ENCODE measurements around the gene PACS2. TPM values are rescaled to one million over a fixed set of nuclear protein-coding genes. Genes with fewer than 3 reads are reported as not detected.
"Not testable (repeated sequence)": the region's sequence is repeated elsewhere in the genome, so short reads cannot be mapped to it uniquely, and the experiment has no call there.

The PACS2 gene
- total RNA-seq, 1 experiment from 2014 or later, result 57.7 TPM

DNA sequence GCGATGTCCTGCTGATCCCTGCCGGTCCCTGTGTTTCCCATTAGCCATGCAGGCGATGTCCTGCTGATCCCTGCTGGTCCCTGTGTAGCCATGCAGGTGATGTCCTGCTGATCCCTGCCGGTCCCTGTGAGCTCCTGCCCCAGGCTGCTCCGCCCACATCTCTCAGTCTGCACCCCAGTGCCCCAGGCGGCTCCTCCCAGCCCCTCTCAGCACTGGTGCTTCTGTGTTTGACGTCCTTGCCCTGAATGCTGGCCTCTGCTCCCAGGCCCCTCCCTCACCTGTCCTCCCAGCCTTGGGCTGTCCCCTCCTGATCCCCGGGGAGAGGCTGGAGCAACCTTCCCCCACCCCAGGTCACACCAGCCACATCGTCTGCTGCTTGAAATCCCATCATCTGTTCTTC lies 42.4 kb downstream of the PACS2 start:
- ChIA-PET CTCF (no interaction called here), POLR2A (interaction anchor here (0.6 kb wide), 1 partner anchor 353 kb away, joined by 3 read pairs; no protein-coding TSS in a partner anchor)
- BruUV-seq (replicated peaks), result no TSS peak
- H3K4me1 Mint-ChIP-seq (ENCODE audit: insufficient read depth, unreplicated experiment), result no peaks in the 10 kb centered on the region
- no peaks in the 10 kb centered on the region for H3K9me3 Mint-ChIP-seq (ENCODE audit: unreplicated experiment)
- H3K27ac Mint-ChIP-seq (ENCODE audit: low read depth, unreplicated experiment), result no peak overlapping the region
- no peak overlapping the region for H3K4me3 Mint-ChIP-seq (ENCODE audit: unreplicated experiment)
- DNase-seq (ENCODE audit: unreplicated experiment), result no peak
- intact Hi-C loops (cut with micrococcal nuclease), result no loop called here
- TF ChIP-seq, protein P1, sequence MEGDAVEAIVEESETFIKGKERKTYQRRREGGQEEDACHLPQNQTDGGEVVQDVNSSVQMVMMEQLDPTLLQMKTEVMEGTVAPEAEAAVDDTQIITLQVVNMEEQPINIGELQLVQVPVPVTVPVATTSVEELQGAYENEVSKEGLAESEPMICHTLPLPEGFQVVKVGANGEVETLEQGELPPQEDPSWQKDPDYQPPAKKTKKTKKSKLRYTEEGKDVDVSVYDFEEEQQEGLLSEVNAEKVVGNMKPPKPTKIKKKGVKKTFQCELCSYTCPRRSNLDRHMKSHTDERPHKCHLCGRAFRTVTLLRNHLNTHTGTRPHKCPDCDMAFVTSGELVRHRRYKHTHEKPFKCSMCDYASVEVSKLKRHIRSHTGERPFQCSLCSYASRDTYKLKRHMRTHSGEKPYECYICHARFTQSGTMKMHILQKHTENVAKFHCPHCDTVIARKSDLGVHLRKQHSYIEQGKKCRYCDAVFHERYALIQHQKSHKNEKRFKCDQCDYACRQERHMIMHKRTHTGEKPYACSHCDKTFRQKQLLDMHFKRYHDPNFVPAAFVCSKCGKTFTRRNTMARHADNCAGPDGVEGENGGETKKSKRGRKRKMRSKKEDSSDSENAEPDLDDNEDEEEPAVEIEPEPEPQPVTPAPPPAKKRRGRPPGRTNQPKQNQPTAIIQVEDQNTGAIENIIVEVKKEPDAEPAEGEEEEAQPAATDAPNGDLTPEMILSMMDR (IDR thresholded peaks at IDR 0.05; ENCODE audit: unreplicated experiment), result no peak
- H3K27me3 Mint-ChIP-seq (ENCODE audit: insufficient read depth, unreplicated experiment), result no peaks in the 10 kb centered on the region
- H3K36me3 Mint-ChIP-seq (ENCODE audit: insufficient read depth, unreplicated experiment), result peaks cover 37% of the 10 kb centered on the region

DNA sequence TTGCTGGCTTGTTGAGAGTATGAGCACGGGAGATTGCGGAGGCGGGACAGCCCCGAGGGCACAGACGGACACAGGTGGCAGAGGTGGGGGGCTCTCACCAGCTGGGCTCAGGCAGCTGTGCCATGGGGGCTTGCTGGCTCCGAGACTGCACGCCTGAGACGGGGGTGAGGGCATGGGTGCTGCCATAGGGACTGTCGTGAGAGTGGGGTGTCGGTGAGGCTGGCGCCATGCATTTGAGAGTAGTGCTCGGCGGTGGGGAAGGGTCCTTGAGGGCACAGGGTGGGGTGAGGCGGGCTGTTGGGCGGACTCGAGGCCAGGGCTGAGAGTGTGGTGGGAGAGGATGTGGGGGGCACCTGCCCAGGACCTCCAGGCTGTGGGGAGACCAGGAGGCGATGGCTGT lies 43.1 kb downstream of the PACS2 start:
- intact Hi-C loops (cut with micrococcal nuclease), result no loop called here
- POLR2A ChIA-PET, result no interaction called here
- Mint-ChIP-seq H3K4me3 (ENCODE audit: unreplicated experiment) (no peak overlapping the region), H3K9me3 (ENCODE audit: unreplicated experiment) (no peaks in the 10 kb centered on the region), H3K36me3 (ENCODE audit: insufficient read depth, unreplicated experiment) (peaks cover 35% of the 10 kb centered on the region), H3K27me3 (ENCODE audit: insufficient read depth, unreplicated experiment) (no peaks in the 10 kb centered on the region), H3K4me1 (ENCODE audit: insufficient read depth, unreplicated experiment) (no peaks in the 10 kb centered on the region), H3K27ac (ENCODE audit: low read depth, unreplicated experiment) (no peak overlapping the region)
- CTCF ChIA-PET, result no interaction called here
- BruUV-seq (replicated peaks), result no TSS peak
- TF ChIP-seq, protein P1 (IDR thresholded peaks at IDR 0.05; ENCODE audit: unreplicated experiment), result no peak
- DNase-seq (ENCODE audit: unreplicated experiment), result no peak

DNA sequence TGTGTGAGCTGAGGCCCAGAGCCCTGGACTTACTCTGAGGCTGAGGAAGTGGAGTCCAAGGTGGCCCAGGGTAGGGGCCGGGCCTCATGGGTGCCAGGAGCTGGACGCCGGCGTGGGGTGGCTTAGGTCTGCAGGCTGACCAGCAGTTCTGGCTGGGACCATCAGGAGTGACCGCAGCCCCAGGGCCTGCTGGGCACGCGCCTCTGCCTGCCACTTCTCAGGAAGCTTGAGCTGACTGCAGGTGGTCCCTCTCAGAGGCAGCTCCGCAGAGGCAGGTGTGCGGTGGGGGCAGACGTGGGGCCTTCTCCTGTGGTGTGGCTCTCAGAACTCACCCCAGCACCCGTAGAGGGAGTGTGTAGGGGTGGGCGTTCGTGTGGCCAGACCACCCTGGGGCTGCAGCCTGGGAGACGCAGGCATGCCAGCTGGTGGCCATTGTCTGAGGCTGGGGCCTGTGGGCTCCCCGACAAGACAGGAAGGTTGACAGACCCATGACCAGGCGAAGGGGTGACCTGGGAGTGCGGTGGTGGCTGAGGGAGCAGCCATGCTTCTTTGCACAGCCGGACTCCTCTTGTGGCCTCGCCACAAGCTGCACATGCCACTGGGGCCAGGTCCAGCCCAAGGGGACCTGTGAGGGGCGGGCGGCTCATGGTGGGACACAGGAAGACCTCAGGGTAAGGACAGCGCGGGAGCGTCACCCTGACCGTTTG lies 43.7 kb downstream of the PACS2 start:
- Mint-ChIP-seq H3K4me1 (ENCODE audit: insufficient read depth, unreplicated experiment) (no peaks in the 10 kb centered on the region), H3K9me3 (ENCODE audit: unreplicated experiment) (no peaks in the 10 kb centered on the region), H3K36me3 (ENCODE audit: insufficient read depth, unreplicated experiment) (peaks cover 35% of the 10 kb centered on the region), H3K27ac (ENCODE audit: low read depth, unreplicated experiment) (no peak overlapping the region), H3K4me3 (ENCODE audit: unreplicated experiment) (no peak overlapping the region), H3K27me3 (ENCODE audit: insufficient read depth, unreplicated experiment) (no peaks in the 10 kb centered on the region)
- CTCF ChIA-PET, result no interaction called here
- TF ChIP-seq, protein P1 (IDR thresholded peaks at IDR 0.05; ENCODE audit: unreplicated experiment), result no peak
- intact Hi-C loops (cut with micrococcal nuclease), result no loop called here
- no peak for DNase-seq (ENCODE audit: unreplicated experiment)
- BruUV-seq (replicated peaks), result no TSS peak
- POLR2A ChIA-PET, result no interaction called here

DNA sequence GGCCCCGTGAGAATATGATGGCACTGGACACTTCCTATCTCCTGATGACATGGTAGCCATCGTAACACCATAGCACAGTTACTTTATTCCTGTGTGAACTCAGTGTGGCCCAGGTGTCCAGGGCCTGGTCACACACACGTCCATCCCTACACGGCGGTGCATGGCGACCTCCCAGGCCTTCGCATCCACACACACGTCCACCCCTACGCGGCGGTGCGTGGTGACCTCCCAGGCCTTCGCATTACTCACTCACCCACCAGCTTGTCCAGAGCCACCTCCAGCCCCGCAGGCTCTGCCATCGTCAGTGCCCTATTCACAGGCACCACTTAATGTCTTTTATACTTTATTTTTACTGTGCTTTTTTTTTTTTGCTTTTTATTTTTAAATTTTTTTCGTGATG lies 44.4 kb downstream of the PACS2 start:
- intact Hi-C loops (cut with micrococcal nuclease), result no loop called here
- no peak for DNase-seq (ENCODE audit: unreplicated experiment)
- BruUV-seq (replicated peaks), result no TSS peak
- no peaks in the 10 kb centered on the region for H3K9me3 Mint-ChIP-seq (ENCODE audit: unreplicated experiment)
- peaks cover 35% of the 10 kb centered on the region for H3K36me3 Mint-ChIP-seq (ENCODE audit: insufficient read depth, unreplicated experiment)
- TF ChIP-seq, protein P1 (IDR thresholded peaks at IDR 0.05; ENCODE audit: unreplicated experiment), result no peak
- no peaks in the 10 kb centered on the region for H3K4me1 Mint-ChIP-seq (ENCODE audit: insufficient read depth, unreplicated experiment)
- H3K27me3 Mint-ChIP-seq (ENCODE audit: insufficient read depth, unreplicated experiment), result no peaks in the 10 kb centered on the region
- ChIA-PET CTCF (no interaction called here), POLR2A (no interaction called here)
- no peak overlapping the region for H3K4me3 Mint-ChIP-seq (ENCODE audit: unreplicated experiment)
- no peak overlapping the region for H3K27ac Mint-ChIP-seq (ENCODE audit: low read depth, unreplicated experiment)

DNA sequence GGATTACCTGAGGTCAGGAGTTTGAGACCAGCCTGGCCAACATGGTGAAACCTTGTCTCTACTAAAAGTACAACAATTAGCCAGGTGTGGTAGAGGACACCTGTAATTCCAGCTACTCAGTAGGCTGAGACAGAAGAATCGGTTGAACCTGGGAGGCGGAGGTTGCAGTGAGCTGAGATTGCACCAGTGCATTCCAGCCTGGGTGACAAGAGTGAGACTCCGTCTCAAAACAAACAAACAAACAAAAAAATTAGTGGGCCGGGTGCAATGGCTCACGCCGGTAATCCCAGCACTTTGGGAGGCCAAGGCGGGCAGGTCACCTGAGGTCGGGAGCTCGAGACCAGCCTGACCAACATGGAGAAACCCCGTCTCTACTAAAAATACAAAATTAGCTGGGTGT lies 46.9 kb downstream of the PACS2 start:
- CTCF ChIA-PET, result interaction anchor here (0.7 to 1.0 kb wide), 2 partner anchors 72 to 77 kb away, joined by 3 to 5 read pairs; no protein-coding TSS in a partner anchor

More for the DNA sequence above, 46.9 kb downstream of the PACS2 start:
- DNase-seq (ENCODE audit: unreplicated experiment); POLR2A ChIA-PET; H3K4me3 Mint-ChIP-seq (ENCODE audit: unreplicated experiment); intact Hi-C loops (cut with micrococcal nuclease); H3K27me3 Mint-ChIP-seq (ENCODE audit: insufficient read depth, unreplicated experiment); BruUV-seq (replicated peaks); H3K4me1 Mint-ChIP-seq (ENCODE audit: insufficient read depth, unreplicated experiment); H3K27ac Mint-ChIP-seq (ENCODE audit: low read depth, unreplicated experiment); H3K9me3 Mint-ChIP-seq (ENCODE audit: unreplicated experiment): not testable (repeated sequence)
- H3K36me3 Mint-ChIP-seq (ENCODE audit: insufficient read depth, unreplicated experiment), result peaks cover 25% of the 10 kb centered on the region
